NAMALWA (cell line): ENCODE results near the gene CAMK4.
A peak's percentile ranks its signal among the peaks of the same experiment; 100 is the strongest.

Experiments
- DNase-seq: peaks from one replicate; pipeline ENCODE4 v3.0.0-alpha.2; 2015; ENCODE audit warnings: low spot score

The CAMK4 gene

DNA sequence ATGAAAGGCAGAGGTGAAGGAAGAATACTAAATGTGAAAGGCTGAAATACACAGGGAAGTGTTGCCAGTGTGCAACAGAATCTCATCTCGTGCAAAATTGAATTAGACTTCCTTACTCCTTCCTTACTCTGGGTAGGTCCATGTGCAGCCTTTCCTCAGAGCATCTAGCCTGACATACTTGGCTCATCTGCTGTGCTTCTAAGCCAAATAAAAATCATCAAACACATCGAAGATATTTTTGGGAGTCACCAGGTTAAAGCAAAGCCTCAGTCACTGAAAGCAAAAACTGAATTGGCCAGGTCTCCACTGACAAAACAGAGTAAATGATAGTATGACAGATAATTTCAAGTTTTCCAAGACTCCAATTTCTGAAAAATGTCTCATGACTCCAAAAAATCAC is 268.8 kb downstream of the CAMK4 start:
- DNase-seq = no peak

DNA sequence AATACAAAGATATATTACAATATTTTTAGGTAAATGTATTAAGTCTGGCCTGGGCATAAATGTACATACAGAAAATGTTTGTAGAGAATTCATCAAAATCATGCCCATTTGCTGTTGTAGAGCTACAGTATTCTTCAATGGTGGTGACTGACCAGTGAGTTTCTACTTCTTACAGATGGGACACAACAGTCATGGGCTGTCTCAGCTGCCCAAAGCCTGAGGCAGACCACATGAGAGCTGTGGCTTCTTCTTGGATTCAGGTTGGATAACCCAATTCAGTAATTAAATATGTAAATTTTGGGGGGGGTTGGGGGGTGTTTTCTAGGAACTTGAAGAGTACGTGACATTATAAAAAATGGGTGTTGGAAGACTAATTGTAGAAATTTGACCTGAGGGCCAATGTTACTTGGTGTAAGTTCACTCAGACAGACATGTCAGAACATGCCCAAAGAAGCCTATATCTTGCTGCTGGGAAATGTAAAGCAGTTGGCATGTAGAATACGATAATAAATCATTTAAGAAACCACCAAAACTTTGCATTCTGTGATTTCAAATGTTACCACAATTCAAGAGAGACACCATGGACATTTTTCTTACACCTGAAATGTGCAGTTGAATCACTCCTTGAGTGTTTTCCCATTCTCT is 270.3 kb downstream of the CAMK4 start:
- no peak for DNase-seq

GRCh38 chr5:111495159-111495558 is 271.0 kb downstream of the CAMK4 start:
- DNase-seq = no peak

DNA sequence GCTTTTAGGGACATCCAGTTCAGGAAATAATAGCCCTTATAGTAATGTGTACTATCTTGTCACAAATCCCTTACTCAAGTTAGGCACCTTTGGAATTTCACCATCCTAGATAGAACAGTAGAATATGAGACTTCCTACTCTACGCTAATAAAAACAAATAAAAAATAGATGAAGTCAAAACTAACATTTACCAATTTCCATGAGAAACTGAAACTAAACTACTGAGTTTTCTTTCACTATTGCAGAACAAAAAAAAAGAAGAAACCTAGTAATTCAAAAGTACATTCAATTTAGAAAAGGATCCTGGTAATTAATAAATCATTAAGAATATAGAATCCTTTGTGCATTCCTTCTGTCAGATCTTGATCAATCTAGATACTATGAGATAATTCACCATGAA is 274.2 kb downstream of the CAMK4 start:
- DNase-seq = no peak

DNA sequence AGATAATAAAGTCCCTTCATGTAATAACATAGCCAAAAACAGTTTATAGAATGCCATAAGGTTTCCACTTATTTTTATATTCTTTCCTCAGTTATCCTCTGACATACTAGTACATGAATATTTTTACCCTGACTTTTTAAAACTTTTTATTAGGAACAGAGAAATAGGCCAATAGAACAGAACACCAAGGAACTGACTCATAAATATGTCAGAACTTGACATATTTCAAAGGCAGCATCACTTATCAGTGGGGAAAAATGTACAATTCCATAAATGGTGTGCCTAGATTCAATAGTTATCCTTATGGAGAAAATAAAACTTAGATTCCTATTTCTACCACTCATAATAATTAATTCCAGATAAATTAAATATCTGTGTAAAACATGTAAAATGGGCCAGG is 278.8 kb downstream of the CAMK4 start:
- DNase-seq = no peak

GRCh38 chr5:111505096-111505495 is 280.9 kb downstream of the CAMK4 start:
- DNase-seq = no peak

DNA sequence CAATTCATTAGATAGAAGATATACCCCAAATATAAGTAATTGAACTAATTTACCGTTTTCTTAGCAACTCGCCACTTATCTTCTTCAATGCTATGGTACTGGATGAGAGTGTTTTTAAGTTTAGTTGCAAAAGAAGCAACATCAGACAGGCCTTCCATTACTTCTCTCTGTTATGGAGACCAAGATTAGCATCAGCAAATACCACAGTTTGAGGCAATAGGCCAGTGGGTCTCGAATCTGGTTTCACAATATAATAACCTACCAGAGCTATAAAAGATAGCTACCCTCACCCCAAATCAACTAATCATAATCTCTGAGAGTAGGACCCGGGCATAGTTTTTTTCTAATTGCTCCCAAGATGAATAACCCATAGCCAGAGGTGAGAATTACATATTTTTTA is 283.1 kb downstream of the CAMK4 start:
- DNase-seq = no peak

DNA sequence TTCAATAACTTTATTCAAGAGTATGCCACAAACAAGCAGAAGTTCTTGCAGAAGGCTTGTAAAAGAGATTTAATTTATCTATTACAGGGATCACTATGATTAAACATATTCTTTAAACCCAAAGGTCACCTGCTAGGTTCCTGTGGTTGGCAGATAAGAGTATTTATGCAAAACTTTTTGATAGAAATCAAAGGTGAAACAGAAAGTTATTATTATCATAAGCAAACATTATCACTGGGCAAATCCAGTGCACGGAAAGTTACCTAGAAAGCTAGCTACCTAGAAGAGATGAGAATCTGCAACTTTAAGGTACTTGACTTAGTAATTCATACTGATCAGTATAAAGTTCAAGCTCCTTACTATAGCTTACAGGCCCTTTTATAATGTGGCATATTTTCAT is 284.9 kb downstream of the CAMK4 start:
- no peak for DNase-seq

- peak; percentile 20 for DNase-seq
Measured at GRCh38 chr5:111511174-111511830, 287.1 kb downstream of the CAMK4 start.

- DNase-seq = no peak
Measured at GRCh38 chr5:111511831-111512374, 287.7 kb downstream of the CAMK4 start.

GRCh38 chr5:111512375-111513130 is 288.4 kb downstream of the CAMK4 start, which contains the start of gene STARD4:
STARD4 (minus strand) TSS chr5:111512535; CDS start chr5:111507433, 5,102 bp downstream.
- peak; percentile 97 for DNase-seq

DNA sequence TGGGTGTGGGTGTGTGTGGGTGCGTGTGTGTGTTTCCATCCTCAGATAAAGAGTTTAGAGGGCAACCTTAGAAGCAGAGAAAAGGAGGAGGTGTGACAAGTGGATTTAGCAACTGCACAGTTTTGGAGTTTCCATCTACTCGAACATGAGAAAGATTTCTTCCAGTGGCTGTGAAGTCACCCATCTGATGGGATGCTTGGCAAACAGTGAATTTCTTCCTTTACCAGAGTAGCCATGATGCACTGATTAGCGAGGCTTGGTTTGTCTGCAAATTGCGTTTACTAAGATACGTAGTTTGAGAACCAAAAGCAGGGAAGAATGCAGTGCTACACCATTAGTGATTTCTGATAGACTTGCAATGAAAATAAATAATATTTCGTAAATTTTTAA is 288.9 kb downstream of the CAMK4 start:
- no peak for DNase-seq

- DNase-seq = no peak
Measured at GRCh38 chr5:111514087-111514486, 289.9 kb downstream of the CAMK4 start.

DNA sequence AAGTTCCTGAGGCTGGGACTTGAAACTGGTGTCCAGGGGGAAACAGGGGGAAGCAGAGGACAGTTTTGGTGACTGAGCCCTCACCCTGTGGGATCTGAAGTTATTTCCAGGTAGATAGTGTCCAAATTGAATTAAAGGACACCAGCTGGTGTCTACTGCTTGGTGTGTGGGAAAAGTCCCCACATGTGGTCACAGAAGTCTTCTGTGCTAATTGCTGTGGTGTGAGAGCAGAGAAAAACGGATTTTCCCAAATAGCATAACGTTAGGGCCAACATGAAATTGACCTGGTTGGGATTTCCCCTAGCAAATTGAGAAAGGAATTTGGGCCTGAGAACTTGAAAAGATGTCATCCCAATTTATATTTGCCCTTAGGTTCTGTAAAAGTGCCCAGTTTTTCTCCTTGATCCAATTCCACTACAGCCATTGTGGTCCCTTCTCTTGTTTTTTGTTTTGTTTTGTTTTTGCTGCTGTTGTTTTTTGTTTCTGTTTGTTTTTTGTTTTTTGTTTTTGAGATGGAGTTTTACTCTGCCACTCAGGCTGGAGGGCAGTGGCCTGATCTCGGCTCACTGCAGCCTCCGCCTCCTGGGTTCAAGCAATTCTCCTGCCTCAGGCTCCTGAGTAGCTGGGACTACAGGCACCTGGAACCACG is 293.8 kb downstream of the CAMK4 start:
- DNase-seq = no peak

- no peak for DNase-seq
Measured at GRCh38 chr5:111518777-111519176, 294.6 kb downstream of the CAMK4 start.

- DNase-seq = no peak
Measured at GRCh38 chr5:111520908-111521307, 296.7 kb downstream of the CAMK4 start.

GRCh38 chr5:111528056-111528455 is 303.9 kb downstream of the CAMK4 start:
- DNase-seq = no peak

DNA sequence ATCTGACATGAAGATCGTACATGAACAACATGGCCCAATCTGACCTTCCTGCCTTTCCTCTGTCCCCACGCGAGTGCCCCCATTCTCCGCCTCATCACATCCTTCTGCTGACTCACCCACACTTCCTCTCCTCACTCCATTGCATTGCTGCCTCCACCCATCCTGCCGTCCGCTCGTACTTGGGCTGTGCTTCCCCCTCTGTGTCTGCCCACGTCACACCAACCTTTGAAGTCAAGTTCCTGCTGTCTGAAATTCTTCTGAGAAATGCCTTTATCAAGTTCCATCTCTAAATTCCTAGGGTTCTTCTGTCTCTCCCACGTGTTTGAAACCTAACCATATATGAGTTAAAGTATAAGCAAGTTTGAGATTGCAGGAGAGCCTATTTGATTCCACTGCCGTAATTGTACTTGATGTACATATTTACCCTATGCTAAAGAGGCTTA is 306.1 kb downstream of the CAMK4 start:
- DNase-seq = peak; percentile 41

DNA sequence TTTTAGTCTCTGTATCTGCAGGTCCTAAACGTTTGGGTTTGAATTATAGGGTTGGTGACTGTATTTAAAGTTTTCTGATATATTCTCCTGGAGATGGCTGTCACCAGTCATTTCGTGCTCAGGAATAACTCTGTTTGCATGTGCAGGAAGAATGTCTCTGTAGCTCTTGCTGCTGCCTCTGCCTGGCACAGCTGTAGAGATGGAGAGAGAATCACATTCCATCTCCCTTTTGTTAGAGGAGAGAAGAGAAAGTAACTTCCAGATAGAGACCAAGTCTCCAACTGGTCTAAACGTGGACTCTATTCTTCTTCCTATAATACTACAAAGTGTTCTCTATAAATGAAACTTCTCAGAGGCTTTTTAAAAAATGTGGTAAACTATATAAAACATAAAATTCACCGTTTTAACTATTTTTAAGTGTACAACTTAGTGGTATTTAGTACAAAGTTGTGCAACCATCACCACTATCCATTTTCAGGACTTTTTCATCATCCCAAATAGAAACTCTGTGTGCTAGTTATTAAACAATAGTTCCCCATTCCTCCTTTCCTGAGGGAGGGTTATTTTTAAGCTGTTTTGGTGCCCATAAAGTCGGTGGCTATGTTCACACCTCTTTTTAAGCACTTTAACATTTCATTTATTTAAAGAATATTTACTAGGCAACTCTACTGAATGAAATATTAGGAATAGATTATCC is 308.9 kb downstream of the CAMK4 start:
- no peak for DNase-seq

GRCh38 chr5:111535879-111536549 is 311.8 kb downstream of the CAMK4 start:
- no peak for DNase-seq
